Endothelial cell of umbilical vein (primary cell): ENCODE data around the gene YARS1. TPM values are rescaled to one million over a fixed set of nuclear protein-coding genes. Genes with fewer than 3 reads are reported as not detected.

Source experiments
- BruUV-seq: library from RNA; stranded (reverse); fragments of 400-500 nt; replicated peaks from 2 replicates; lab custom pipeline; 2021; lab: Mats Ljungman, UMichigan
- CTCF ChIA-PET: fragments of 300-600, 350-600 bp; sonication (Branson Sonifier 250); formaldehyde crosslinking; loops from one replicate; lab custom pipeline; 2021; ENCODE audit warnings: antibody characterized with exemption, inconsistent platforms; lab: Charles Lee
- POLR2A ChIA-PET: fragments of 300-600, 350-600 bp; sonication (Branson Sonifier 250); formaldehyde crosslinking; loops from one replicate; lab custom pipeline; 2021; ENCODE audit warnings: antibody characterized with exemption, inconsistent platforms; lab: Charles Lee
- DNase-seq: peaks from one replicate; pipeline ENCODE4 v3.0.0-alpha.2; 2011; ENCODE audit warnings: low read depth, low spot score
- FAIRE-seq: peaks from 2 replicates; lab custom pipeline; 2011; peaks lifted over from hg19 to GRCh38; lab: Jason Lieb, UNC
- H2AFZ ChIP-seq: 2 replicates; pipeline ENCODE4 v1.6.0; 2012; ENCODE audit warnings: low read depth, low read length, control low read depth, inconsistent platforms
- H3K27ac ChIP-seq: 2 replicates; pipeline ENCODE4 v1.5.1; 2011; ENCODE audit warnings: low read depth, mild to moderate bottlenecking, control low read depth, low read length, moderate library complexity; ENCODE audit not compliant: insufficient read depth
- H3K27me3 ChIP-seq, 2 experiments: 2 replicates each; pipeline versions ENCODE4 v1.6.0 to v1.6.1; 2011; ENCODE audit warnings: low read length in 2 of 2, mixed read lengths in 1 of 2; ENCODE audit not compliant: control insufficient read depth in 2 of 2, insufficient read depth in 2 of 2
- H3K36me3 ChIP-seq, 2 experiments: 2 replicates in 1 of 2; 3 replicates in 1 of 2; pipeline ENCODE4 v1.5.1; 2011; ENCODE audit warnings: low read length in 2 of 2, mild to moderate bottlenecking in 1 of 2, moderate library complexity in 1 of 2; ENCODE audit not compliant: control insufficient read depth in 2 of 2, insufficient read depth in 2 of 2; ENCODE audit errors: extremely low read depth in 1 of 2
- H3K4me1 ChIP-seq: 3 replicates; pipeline ENCODE4 v1.5.1; 2011; ENCODE audit warnings: mild to moderate bottlenecking, low read length; ENCODE audit not compliant: control insufficient read depth, insufficient read depth; ENCODE audit errors: extremely low read depth
- H3K4me2 ChIP-seq: 2 replicates; pipeline ENCODE4 v1.6.1; 2011; ENCODE audit warnings: low read length, control low read depth, mixed read lengths; ENCODE audit not compliant: insufficient read depth
- H3K4me3 ChIP-seq, 3 experiments: fragments of 200-600 bp in 1 of 3; sonication (generic), shearing (Covaris generic) in 1 of 3; replicated peaks in 1 of 3; 2 replicates each; pipeline ENCODE4 v1.5.1; 2011 to 2016; ENCODE audit warnings: control low read depth in 3 of 3, low read length in 3 of 3, mild to moderate bottlenecking in 2 of 3, inconsistent platforms in 1 of 3, low read depth in 1 of 3, moderate library complexity in 1 of 3; ENCODE audit not compliant: insufficient read depth in 1 of 3
- H3K79me2 ChIP-seq: 2 replicates; pipeline ENCODE4 v1.6.0; 2012; ENCODE audit warnings: low read length, inconsistent platforms; ENCODE audit not compliant: control insufficient read depth, insufficient read depth
- H3K9ac ChIP-seq: replicated peaks from 2 replicates; pipeline ENCODE3; 2011; ENCODE audit warnings: low read length, control low read depth; ENCODE audit not compliant: insufficient read depth; ENCODE audit errors: extremely low read depth
- H3K9me1 ChIP-seq: replicated peaks from 3 replicates; pipeline ENCODE4 v1.6.0; 2011; ENCODE audit warnings: mild to moderate bottlenecking, low read length; ENCODE audit not compliant: control insufficient read depth, insufficient read depth; ENCODE audit errors: extremely low read depth
- H3K9me3 ChIP-seq: replicated peaks from 2 replicates; pipeline ENCODE4 v1.5.1; 2012; ENCODE audit warnings: low read length, inconsistent platforms; ENCODE audit not compliant: control insufficient read depth, insufficient read depth
- H4K20me1 ChIP-seq: replicated peaks from 2 replicates; pipeline ENCODE3; 2011; ENCODE audit warnings: mild to moderate bottlenecking, low read length; ENCODE audit not compliant: control insufficient read depth, insufficient read depth; ENCODE audit errors: extremely low read depth
- EZH2 ChIP-seq: IDR thresholded peaks from 2 replicates; pipeline ENCODE4 v1.6.1; 2012; ENCODE audit warnings: borderline replicate concordance, low read depth, mild to moderate bottlenecking, moderate library complexity, low read length, inconsistent platforms; ENCODE audit not compliant: severe bottlenecking
- FOS ChIP-seq: IDR thresholded peaks from 2 replicates; pipeline ENCODE4 v1.6.1; 2011; ENCODE audit warnings: mild to moderate bottlenecking, low read length, moderate library complexity, borderline replicate concordance; ENCODE audit not compliant: insufficient read depth
- GATA2 ChIP-seq: IDR thresholded peaks from 2 replicates; pipeline ENCODE4 v1.7.0; 2011; ENCODE audit warnings: low read depth, mild to moderate bottlenecking, moderate library complexity, mixed read lengths, low read length; ENCODE audit not compliant: insufficient read length, insufficient read depth
- JUN ChIP-seq: IDR thresholded peaks from 2 replicates; pipeline ENCODE4 v1.6.1; 2011; ENCODE audit warnings: borderline replicate concordance, low read depth; ENCODE audit not compliant: insufficient read length, insufficient read depth
- MYC ChIP-seq: IDR thresholded peaks from one replicate; pipeline ENCODE4 v1.6.1; 2011; ENCODE audit warnings: mild to moderate bottlenecking, low read depth, low read length
- POLR2A ChIP-seq: IDR thresholded peaks from 2 replicates; pipeline ENCODE4 v1.6.1; 2012; ENCODE audit warnings: low read depth, mild to moderate bottlenecking, control low read depth, low read length
- POLR2AphosphoS5 ChIP-seq: IDR thresholded peaks from 2 replicates; pipeline ENCODE4 v1.6.1; 2012; ENCODE audit warnings: low read depth, mild to moderate bottlenecking, control low read depth, low read length, moderate library complexity; ENCODE audit not compliant: insufficient read depth
- dilution Hi-C: fragments of 300-500 bp; cut with MboI; formaldehyde crosslinking; loops from one replicate; pipeline ENCODE4 v1.15.0; 2019; ENCODE audit warnings: low sequenced_read_pairs; ENCODE audit not compliant: extremely low pct_ligation_motif_present
- intact Hi-C: fragments of 100-400 bp; cut with micrococcal nuclease; formaldehyde crosslinking; loops from one replicate; pipeline ENCODE4 v1.10.0; 2022
- polyA plus RNA-seq, 4 experiments: library from polyadenylated mRNA; depleted of rRNA in 3 of 4; stranded (reverse) in 3 of 4; unstranded in 1 of 4; fragments of >200 nt; gene quantifications; 2 replicates each; pipeline versions ENCODE4 v1.2.1 to v1.2.3, GENCODE V29; 2011 to 2012; ENCODE audit warnings: missing spikeins in 1 of 4
- total RNA-seq: library from RNA; stranded (reverse); gene quantifications from 2 replicates; pipeline ENCODE4 v1.2.3, GENCODE V29; 2021
- TF ChIP-seq, protein P1 (sequence below): IDR thresholded peaks from 2 replicates; pipeline ENCODE4 v1.6.1; 2011; ENCODE audit not compliant: insufficient read depth, insufficient read length
- TF ChIP-seq, protein P2 (sequence below), 2 donors: IDR thresholded peaks; 1 replicate in 1 of 2; 2 replicates in 1 of 2; pipeline ENCODE4 v1.5.1; 2011; ENCODE audit warnings: low read length in 2 of 2, mild to moderate bottlenecking in 2 of 2, moderate library complexity in 2 of 2, control low read depth in 1 of 2, inconsistent platforms in 1 of 2, low read depth in 1 of 2; ENCODE audit not compliant: insufficient read depth in 1 of 2; ENCODE audit errors: extremely low read depth in 1 of 2

The YARS1 gene
- total and polyA plus RNA-seq, 2 donors (not counting 3 experiments of a cell fraction or from before 2014, with no cell fraction given) = 38.2 to 144 TPM

DNA sequence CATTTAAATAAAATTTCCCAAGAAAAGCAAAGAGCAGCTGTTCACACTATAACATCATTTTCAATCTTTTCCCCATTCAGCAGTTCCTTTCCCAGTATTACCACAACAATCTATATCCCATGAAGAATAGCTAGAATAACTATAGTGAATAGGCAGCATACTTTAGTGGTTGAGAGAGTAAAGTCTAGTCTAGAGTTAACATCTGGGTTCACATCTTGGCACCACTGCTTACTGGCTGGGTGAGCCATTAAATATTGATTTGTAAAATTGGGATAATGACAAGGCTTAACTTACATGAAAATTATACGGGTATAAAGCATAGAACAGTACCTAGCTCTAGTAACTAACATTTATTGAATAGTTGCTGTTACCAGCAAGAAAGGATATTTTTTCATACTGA, 14.7 kb upstream of the YARS1 start:
- Histone ChIP-seq H3K4me3 (no peak overlapping the region), H3K79me2 (no peaks in the 10 kb centered on the region), H3K9ac (no peak overlapping the region), H4K20me1 (no peaks in the 10 kb centered on the region), H3K4me1 (no peaks in the 10 kb centered on the region), H3K36me3 (peaks cover 6 to 19% of the 10 kb centered on the region in 2 experiments), H3K9me1 (no peaks in the 10 kb centered on the region), H3K27ac (no peak overlapping the region), H3K27me3 (no peaks in the 10 kb centered on the region), H2AFZ (no peak overlapping the region), H3K4me2 (no peak overlapping the region), H3K9me3 (no peaks in the 10 kb centered on the region)
- ChIA-PET CTCF (interaction anchor here (0.6 to 1.2 kb wide), 2 partner anchors 16 to 254 kb away, joined by 3 to 4 read pairs; no protein-coding TSS in a partner anchor), POLR2A (no interaction called here)
- TF ChIP-seq GATA2 = no peak
- no peak for TF ChIP-seq EZH2
- no peak for TF ChIP-seq JUN
- TF ChIP-seq FOS = no peak
- TF ChIP-seq MYC = no peak
- TF ChIP-seq, protein P1, sequence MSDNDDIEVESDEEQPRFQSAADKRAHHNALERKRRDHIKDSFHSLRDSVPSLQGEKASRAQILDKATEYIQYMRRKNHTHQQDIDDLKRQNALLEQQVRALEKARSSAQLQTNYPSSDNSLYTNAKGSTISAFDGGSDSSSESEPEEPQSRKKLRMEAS = no peak
- TF ChIP-seq, protein P2, sequence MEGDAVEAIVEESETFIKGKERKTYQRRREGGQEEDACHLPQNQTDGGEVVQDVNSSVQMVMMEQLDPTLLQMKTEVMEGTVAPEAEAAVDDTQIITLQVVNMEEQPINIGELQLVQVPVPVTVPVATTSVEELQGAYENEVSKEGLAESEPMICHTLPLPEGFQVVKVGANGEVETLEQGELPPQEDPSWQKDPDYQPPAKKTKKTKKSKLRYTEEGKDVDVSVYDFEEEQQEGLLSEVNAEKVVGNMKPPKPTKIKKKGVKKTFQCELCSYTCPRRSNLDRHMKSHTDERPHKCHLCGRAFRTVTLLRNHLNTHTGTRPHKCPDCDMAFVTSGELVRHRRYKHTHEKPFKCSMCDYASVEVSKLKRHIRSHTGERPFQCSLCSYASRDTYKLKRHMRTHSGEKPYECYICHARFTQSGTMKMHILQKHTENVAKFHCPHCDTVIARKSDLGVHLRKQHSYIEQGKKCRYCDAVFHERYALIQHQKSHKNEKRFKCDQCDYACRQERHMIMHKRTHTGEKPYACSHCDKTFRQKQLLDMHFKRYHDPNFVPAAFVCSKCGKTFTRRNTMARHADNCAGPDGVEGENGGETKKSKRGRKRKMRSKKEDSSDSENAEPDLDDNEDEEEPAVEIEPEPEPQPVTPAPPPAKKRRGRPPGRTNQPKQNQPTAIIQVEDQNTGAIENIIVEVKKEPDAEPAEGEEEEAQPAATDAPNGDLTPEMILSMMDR (IDR thresholded peaks at IDR 0.05; ENCODE audit: extremely low read depth in 1 of 2, insufficient read depth in 1 of 2, low read depth in 1 of 2, low read length in 2 of 2) = no peak
- no peak for TF ChIP-seq POLR2A
- TF ChIP-seq POLR2AphosphoS5 = no peak
- dilution Hi-C loops = no loop called here
- no TSS peak for BruUV-seq
- DNase-seq (no peak), FAIRE-seq (no peak)
- intact Hi-C loops = no loop called here
